UCSD-AML1 (cell line): ENCODE results near the gene SMAD6.

ENCODE experiments used
- DNase-seq: peaks from one replicate; lab custom pipeline; 2025; ENCODE audit not compliant: unreplicated experiment; lab: John Stamatoyannopoulos, UW

SMAD6 gene

DNA sequence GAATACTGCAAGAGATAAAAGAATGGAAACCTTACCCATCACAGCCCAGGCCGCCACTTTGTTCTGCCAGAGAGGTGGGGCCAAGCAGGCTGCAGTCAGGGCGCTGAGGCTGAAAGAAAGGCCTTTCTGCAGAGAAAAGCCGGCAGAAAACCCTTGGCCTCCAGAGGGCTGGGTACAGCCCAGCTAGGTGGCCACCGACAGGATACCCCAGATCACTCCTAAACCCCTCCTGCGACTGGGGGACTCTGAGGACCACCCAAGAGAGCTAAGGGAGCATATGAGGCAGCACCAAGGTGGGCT lies 69.3 kb downstream of the SMAD6 start:
- DNase-seq, result no peak

DNA sequence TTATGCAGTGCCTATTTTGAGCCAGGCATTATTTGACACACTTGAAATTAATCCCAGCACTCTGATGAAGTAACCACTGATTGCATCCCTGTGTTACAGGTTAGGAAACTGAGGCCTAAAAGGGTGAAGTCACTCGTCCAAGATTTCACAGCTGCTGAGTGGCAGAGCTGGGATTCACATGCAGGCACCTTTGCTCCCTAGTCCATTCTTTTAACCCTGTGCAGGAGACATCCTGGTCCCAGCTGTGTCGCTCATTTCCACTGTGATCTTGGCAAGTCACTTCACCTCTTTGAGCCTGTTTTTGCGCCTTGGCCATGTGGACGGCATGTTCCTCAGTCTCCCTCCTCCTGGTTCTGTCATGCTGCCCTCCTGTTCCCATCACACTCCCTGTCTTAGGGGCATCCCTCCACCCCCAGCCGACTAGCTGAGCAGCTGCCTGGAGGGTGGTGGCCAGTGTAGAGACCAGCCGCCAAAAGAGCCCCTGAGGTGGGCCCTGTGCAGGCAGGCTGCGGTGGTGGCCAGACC lies 70.6 kb downstream of the SMAD6 start:
- peak; percentile 38 for DNase-seq

DNA sequence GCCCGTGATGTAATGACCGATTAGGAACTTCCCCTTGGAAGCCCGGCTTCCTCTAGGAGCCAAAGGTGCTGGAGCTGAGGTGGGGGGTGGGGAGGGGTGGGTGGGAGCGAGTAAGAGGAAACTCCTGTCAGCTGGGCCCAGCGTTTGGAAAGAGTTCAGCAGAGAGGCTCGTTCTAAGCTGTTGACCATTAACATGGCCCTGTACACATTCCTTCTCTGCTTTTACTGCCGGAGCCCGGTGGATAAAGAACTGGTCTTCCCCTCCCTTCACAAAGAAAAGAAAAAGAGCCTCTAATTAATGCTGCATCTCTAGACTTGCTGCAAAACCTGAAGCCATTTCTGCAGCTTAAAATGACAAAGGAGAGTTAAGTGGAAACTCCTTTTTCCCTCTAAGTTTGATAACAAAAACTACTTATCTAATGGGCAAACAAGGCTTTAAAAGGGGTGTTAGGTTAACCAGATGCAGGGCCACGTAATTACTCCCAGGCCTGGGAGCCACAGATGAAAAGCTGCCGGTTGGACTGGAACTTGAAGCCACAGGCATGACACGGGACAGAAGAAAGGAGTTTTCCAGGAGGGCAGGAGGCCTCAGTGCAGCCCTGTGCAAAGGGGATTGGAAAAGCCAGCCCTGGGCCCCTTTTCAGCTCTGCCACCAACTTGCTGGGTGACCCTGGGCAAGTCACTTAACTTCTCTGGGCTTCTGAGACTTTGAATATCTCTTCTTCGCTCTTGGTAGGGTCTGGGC lies 71.3 kb downstream of the SMAD6 start:
- no peak for DNase-seq

DNA sequence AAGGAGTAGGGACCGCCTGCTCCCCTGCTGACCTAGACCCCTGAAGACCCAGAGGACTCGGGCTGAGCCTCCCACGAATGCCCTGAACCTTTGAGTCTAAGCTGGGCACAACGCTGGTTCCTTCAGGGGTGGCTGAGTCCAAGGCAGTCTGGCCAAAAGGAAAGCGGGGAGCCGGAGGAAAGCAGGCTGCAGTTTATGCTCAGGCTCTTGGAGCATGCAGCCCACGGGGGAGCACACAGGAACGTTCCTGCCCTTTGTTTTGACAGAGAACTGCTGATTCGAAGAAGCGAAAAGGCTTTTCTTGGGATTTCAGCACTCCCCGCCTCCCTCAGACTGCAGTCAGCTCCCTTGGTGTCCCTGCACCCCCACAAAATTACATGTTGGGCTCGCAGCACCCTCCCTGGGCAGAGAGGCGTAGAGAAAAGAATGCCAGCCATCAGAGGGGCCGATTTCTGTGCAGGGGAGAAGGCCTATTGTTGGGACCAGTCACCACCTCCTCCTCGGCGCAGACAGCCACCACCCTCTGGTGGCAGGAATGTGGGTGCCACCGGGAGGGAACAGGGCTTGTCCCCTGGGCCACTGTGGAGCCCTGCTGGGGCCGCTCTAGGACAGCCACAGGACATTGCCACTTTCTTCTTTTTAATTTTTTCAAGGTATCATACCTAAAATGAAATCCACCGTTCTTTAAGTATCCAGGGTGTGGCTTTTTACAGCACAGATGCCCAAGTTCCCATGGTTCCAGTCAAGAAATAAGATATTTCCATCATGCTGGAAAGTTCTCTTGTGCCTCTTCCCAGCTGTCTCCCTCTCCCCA lies 72.2 kb downstream of the SMAD6 start:
- peak; percentile 78 for DNase-seq

DNA sequence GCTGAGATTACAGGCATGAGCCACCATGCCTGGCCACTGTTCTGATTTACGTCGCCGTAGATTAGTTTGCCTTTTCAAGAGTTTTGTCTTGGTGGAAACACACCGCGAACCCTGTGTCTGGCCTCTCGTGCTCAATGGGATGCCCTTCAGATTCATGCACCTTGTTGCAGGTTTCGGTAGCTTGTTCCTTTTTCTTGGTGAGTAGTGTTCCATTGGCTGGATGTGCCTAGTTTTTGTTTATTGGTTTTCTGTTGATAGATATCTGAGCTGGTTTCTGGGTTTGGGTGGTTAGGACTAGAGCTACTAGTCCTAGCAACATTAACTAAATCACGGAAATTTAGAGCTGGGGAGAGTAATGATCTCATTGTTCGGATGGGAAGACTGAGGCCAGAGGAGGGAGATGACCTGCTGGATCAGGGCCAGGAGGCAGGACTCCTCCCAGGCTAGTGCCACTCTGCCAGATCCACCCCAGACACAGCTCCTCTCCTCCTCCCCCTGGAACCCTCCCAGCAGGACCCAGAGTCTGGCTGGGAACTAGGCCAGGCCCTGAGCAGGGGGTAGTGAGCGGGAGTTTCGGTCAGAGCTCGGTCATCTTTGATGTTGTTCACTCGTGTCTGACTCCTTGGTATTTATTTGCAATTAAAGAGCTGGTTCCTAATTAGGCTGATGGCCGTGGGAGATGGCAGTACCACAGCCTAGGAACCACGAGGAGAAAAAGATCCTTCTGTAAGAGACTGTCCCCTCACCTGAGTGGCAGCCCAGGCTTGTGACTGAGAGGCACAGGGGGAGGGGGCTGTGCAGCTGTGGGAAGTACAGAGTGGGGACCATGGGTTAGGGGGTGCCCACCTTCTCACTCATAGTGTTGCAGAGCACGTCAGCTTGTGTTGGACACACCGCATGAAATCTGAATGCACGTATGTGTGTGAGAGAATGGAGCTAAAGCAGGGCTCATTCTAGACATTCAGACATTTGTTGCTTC lies 73.4 kb downstream of the SMAD6 start:
- no peak for DNase-seq

DNA sequence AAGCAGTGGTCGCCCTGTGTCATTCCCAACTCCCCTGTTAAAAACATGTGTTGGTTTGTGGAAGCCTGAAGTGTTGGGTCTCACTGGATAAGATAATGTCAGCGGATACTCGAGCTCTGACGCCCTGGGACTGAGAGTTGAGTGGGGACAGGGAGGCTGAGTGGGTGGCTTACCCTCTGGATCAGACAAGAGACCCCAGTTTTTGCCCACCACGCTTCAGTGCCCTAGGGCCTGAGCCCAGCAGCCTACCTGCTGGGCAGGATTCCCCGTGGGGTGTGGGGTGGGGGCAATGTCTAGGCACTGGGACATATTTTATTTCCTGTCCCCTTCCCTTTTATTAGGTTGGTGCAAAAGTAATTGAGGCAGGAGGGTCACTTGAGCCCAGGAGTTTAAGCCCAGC lies 75.0 kb downstream of the SMAD6 start:
- DNase-seq, result no peak

DNA sequence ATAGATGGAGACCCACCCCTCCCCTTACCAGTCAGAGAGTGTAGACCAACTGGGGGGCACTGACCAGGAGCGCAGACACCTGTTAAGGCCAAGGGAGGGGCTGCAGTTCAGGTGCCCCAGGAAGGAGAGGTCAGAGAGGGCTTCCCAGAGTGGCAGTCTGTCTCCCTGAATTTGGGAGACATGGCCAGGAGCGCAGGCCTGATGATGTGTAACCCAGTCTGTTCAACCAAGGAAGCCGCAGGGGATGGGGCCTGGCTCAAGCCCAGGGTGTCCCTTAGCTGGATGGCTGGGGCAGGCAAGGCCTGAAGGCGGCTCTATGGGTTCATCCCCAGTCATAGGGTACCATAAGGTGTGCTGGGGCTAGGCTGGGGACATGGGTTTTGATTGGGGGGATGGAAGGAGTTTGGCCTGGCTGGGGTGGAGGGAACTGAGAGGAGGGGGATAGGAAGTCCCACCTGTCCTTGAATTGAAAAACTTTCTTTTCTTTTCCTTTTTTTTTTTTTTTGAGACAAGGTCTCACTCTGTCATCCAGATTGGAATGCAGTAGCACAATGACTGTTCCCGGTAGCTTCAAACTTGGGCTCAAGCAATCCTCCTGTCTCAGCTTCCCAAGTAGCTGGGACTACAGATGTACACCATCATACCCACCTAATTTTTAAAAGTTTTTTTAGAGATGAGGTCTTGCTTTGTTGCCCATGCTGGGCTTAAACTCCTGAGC lies 75.7 kb downstream of the SMAD6 start:
- no peak for DNase-seq

DNA sequence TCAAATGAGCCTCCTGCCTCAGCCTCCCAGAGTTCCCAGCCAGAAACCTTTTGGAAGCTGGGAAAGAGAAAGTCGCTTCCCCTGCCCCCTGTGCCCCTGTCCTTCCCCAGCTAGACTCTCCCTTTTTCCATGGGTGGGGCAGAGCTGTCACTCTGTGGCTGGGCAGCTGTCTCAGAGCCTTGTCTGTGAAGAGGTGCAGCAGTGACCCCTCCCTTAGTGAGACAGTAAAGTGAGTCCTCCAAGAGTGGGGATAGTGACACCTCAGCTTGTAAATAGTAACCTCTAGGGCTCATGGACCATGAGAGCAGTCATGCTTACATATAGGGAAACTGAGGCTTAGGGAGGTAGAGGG lies 76.3 kb downstream of the SMAD6 start:
- DNase-seq, result no peak

DNA sequence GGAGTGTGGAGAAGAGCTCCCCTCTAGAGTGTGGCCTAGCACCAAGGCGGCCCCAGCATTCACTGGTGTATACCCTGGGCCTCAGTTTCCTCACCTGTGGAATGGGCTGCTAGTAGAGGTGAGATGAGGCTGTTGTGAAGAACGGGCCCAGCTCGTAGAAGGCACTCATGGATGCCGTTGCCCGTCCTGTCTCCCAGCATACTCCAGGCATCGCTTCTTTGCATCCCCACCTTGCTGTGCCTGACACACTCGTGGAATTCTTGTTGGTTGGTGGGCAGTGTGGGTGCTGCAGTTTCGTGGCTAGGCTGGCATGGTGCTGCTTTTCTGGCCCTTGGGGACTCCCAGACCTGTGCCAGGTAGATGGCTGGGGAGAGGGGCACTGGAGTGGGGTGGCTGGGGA lies 76.7 kb downstream of the SMAD6 start:
- no peak for DNase-seq

DNA sequence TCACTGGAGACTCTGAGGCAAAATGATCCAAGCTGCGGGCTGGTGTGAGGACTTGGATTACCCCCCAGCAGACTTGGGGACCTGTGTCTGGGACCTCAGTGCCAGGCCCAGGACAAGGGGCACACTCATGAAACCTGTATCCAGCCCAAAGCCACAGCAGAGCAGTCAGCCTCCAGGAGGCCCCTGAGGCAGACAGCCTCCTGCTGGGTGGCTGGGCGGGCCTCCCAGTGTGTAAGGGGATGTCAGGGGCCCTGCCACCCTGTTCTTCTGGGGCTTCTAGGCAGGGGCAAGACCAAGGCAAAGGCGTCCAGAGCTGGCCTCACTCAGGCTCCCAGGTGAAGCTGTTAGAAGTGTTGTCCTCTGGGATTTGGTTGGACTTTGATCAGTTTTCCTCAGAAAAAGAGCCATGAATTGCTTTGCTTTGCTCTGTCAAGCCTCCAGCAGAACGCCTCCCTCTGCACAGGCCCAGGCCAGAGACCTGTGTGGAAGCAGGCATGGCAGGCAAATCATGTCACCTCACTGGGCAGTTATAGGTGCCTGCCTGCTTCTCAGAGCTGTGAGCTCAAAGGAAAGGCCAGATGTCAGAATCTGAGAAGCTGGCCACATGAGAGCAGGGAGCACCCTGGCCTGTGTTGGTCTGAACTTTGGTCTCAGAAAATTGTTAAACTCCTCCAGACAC lies 77.4 kb downstream of the SMAD6 start:
- no peak for DNase-seq

DNA sequence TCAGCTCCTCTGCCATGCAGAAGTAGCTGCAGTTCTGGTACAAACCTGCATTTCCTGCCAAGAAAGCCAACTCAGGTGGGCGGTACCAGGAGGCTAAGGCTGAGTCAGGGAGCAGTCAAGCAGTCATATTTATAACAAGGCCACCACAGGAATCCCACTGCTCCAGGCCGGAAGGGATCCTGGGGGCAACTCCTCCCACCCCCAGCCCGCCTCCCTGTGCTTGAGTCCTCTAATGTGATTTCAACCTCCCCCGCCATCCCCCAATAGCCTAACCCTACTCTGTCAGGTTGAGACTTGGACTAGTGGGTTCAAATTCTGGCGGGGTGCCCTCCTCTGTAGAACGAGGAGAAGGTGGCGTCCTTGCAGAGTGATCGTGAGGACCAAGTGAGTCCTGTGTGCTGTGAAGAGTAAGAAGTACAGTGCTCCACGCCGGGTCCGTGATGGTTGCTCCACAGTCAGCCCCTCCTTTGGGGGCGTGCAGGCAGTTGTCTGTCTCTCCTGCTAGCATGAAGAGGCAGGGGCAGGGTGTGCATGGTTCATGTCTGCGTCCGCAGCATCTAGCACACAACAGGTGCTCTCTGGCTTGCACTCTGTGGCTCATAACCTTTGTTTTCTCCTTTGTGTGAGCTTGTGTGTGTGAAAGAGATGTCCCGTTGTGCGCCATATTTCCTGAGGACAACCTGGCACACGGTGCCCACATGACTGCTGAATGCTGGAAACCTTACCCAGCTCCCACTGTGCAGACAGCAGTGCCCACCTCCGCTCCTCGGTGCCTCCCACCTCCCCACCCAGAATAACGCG lies 78.3 kb downstream of the SMAD6 start:
- no peak for DNase-seq

DNA sequence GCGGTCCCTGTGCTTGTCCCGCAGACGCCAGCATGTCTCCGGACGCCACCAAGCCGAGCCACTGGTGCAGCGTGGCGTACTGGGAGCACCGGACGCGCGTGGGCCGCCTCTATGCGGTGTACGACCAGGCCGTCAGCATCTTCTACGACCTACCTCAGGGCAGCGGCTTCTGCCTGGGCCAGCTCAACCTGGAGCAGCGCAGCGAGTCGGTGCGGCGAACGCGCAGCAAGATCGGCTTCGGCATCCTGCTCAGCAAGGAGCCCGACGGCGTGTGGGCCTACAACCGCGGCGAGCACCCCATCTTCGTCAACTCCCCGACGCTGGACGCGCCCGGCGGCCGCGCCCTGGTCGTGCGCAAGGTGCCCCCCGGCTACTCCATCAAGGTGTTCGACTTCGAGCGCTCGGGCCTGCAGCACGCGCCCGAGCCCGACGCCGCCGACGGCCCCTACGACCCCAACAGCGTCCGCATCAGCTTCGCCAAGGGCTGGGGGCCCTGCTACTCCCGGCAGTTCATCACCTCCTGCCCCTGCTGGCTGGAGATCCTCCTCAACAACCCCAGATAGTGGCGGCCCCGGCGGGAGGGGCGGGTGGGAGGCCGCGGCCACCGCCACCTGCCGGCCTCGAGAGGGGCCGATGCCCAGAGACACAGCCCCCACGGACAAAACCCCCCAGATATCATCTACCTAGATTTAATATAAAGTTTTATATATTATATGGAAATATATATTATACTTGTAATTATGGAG lies 79.1 kb downstream of the SMAD6 start:
- DNase-seq, result no peak

DNA sequence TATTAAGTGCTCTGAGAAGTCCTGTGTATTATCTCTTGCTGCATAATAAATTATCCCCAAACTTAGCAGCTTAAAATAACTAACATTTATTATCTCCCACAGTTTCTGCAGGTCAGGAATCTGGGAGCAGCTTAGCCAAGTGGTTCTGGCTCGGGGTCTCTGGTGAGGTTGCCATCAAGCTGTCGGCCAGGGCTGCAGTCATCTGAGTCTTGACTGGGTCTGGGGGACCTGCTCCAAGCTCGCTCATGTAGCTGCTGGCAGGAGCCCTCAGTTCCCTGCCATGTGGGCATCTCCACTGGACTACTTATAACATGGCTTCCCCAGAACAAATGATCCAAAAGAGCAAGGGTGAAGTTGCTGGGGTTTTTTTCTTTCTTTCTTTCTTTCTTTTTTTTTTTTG lies 80.7 kb downstream of the SMAD6 start:
- no peak for DNase-seq

DNA sequence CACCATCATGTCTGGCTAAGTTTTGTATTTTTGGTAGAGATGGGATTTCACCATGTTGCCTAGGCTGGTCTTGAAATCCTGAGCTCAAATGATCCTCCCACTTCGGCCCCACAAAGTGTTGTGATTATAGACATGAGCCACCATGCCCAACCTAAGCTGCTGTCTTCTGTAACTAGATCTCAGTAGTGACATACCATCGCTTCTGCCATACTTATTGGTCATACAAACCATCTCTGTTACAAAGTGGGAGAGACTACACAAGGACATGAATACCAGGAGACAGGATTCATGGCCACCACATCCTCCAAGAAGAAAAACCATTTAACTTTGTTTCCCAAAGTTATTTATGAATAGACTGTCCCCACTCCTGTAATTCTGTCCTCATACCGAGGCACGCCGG lies 81.3 kb downstream of the SMAD6 start:
- DNase-seq, result no peak

DNA sequence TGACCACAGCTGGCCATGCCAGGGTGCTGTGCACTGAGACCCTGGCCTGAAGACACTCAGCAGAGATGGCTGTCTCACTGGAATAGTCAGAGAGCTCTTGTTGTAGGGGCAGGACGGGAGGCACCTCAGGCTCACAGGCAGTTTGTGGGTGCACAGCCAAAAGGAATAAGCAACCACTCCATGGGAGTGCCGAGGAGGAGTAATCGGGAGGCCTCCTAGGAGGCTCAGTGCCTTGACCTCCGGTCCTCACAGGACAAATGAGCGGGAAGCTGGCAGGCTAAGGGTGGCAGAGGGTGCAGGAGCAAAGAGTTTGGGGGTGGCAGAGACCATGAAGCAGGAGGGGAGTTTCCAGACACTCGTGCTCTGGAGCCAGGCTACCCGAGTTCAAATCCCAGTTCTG lies 81.7 kb downstream of the SMAD6 start:
- DNase-seq, result no peak

DNA sequence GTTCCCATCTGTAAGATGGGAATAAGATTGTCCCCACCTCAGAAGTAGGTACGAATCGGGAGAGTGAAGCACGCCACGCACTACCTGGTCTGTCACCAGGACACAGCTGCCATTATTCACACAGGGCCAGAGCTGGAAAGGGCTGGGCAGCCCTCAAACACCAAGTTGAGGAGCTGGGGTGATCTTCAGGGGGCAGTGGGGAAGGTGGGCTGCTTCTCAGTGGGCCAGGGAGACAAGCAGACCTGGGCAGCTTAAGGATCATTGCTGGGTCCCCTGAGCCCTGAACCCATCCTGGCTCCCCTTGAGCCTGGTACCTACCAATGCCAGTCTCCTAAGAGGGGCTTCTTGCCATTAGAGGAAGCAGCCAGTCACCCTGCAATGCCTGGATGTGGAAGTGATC lies 82.1 kb downstream of the SMAD6 start:
- DNase-seq, result no peak

DNA sequence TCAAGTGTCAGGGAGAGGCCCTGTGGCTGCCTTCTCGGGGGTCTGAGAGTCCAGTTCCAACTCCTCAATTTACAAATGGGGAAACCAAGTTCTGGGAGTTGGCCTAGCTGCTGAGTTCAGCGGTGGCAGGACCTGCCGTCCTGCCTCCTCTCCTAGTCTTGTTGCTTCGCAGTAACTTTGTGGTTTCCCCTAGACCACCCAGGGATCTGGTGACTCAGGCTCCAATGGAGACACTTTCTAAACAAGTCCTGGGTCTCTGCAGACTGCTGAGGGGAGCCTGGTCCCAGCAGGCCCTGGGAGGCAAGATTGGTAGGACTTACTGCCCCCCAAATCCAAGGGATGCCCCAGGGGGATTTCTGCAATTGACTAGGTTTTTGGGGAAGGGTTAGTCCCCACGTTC lies 83.6 kb downstream of the SMAD6 start:
- no peak for DNase-seq

DNA sequence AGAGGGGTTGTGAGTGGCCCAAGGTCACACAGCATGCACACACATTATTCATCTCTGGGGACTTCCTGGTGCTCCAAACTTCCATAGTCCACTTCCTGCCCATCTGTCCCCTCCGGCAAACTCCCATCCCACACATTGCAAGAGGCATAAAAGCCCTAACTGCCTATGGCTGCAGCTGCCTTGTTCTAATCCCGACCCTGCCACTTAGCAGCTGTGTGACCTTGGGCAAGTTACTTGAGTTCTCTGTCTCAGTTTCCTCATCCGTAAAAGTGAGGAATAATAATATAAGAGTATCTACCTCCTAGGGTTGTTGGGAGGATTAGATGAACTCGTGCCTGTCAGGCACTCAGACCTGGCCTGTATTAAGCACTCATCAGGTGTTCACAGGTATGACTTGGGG lies 84.2 kb downstream of the SMAD6 start:
- DNase-seq, result no peak
